Endothelial cell (in vitro differentiated cells): ENCODE results near the gene COL4A3. TPM values are rescaled to one million over a fixed set of nuclear protein-coding genes. Genes with fewer than 3 reads are reported as not detected.

ENCODE experiments used
- DNase-seq: peaks from one replicate; pipeline ENCODE4 v3.0.0; 2021; ENCODE audit warnings: low spot score
- H3K27ac Mint-ChIP-seq: one replicate; pipeline ENCODE4 v1.8.0; 2021; ENCODE audit warnings: mixed read lengths, inconsistent platforms; ENCODE audit not compliant: unreplicated experiment
- H3K27me3 Mint-ChIP-seq: one replicate; pipeline ENCODE4 v1.8.0; 2021; ENCODE audit warnings: mild to moderate bottlenecking, moderate library complexity, mixed read lengths, inconsistent platforms; ENCODE audit not compliant: unreplicated experiment
- H3K36me3 Mint-ChIP-seq: one replicate; pipeline ENCODE4 v1.8.0; 2021; ENCODE audit warnings: mild to moderate bottlenecking, low read depth, mixed read lengths, inconsistent platforms; ENCODE audit not compliant: unreplicated experiment
- H3K4me1 Mint-ChIP-seq: one replicate; pipeline ENCODE4 v1.8.0; 2021; ENCODE audit warnings: mild to moderate bottlenecking, mixed read lengths, inconsistent platforms; ENCODE audit not compliant: unreplicated experiment
- H3K4me3 Mint-ChIP-seq: one replicate; pipeline ENCODE4 v1.8.0; 2021; ENCODE audit warnings: mild to moderate bottlenecking, mixed read lengths, inconsistent platforms; ENCODE audit not compliant: unreplicated experiment
- H3K9me3 Mint-ChIP-seq: one replicate; pipeline ENCODE4 v1.8.0; 2021; ENCODE audit warnings: mixed read lengths, inconsistent platforms; ENCODE audit not compliant: unreplicated experiment
- total RNA-seq: library from RNA; stranded (reverse); fragmentation: NEBNext Ultra II Directional; extraction: Animal tissue kit (Norgen Biotek cat#: 25700); gene quantifications from one replicate; pipeline ENCODE4 v1.2.1, GENCODE V29; 2021; ENCODE audit not compliant: unreplicated experiment
- TF ChIP-seq, protein P1 (sequence below): fragments of 200-600 bp; sonication (generic); IDR thresholded peaks from one replicate; pipeline ENCODE4 v1.5.0; 2021; ENCODE audit warnings: antibody characterized with exemption; ENCODE audit not compliant: unreplicated experiment

The COL4A3 gene
- total RNA-seq, 1 donor from 2014 or later: not detected

- DNase-seq: no peak
- Mint-ChIP-seq H3K9me3 (no peaks in the 10 kb centered on the region), H3K27ac (no peak overlapping the region), H3K4me1 (no peaks in the 10 kb centered on the region), H3K27me3 (no peaks in the 10 kb centered on the region), H3K4me3 (no peak overlapping the region), H3K36me3 (no peaks in the 10 kb centered on the region)
- TF ChIP-seq, protein P1, sequence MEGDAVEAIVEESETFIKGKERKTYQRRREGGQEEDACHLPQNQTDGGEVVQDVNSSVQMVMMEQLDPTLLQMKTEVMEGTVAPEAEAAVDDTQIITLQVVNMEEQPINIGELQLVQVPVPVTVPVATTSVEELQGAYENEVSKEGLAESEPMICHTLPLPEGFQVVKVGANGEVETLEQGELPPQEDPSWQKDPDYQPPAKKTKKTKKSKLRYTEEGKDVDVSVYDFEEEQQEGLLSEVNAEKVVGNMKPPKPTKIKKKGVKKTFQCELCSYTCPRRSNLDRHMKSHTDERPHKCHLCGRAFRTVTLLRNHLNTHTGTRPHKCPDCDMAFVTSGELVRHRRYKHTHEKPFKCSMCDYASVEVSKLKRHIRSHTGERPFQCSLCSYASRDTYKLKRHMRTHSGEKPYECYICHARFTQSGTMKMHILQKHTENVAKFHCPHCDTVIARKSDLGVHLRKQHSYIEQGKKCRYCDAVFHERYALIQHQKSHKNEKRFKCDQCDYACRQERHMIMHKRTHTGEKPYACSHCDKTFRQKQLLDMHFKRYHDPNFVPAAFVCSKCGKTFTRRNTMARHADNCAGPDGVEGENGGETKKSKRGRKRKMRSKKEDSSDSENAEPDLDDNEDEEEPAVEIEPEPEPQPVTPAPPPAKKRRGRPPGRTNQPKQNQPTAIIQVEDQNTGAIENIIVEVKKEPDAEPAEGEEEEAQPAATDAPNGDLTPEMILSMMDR: no peak
These were observed 183.9 kb downstream of the COL4A3 start for GRCh38 chr2:227348324-227348723.

- Mint-ChIP-seq H3K4me3 (no peak overlapping the region), H3K4me1 (no peaks in the 10 kb centered on the region), H3K36me3 (no peaks in the 10 kb centered on the region), H3K27me3 (no peaks in the 10 kb centered on the region), H3K27ac (no peak overlapping the region), H3K9me3 (no peaks in the 10 kb centered on the region)
- no peak for DNase-seq
- TF ChIP-seq, protein P1: no peak
These were observed 185.7 kb downstream of the COL4A3 start for GRCh38 chr2:227349989-227350612.

DNA sequence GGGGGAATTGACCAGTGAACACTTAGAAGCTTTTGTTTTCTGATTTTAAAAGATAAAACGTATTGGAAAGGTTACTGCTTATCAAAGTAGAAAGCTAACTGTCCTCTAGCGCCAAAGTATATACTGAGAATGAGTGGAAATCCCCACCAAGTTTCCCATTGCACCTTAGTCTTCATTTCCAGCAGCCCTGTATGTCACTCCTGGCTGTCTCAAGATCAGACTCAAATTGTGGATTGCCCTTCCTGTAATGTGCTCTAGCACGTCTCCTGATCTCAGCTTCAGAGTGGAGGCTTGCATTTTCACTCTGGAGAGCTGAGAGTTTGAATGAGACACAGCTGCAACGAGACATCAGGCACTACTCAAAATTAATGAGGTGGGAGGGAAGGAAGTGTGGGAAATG lies 187.2 kb downstream of the COL4A3 start:
- TF ChIP-seq, protein P1: no peak
- H3K4me1 Mint-ChIP-seq: no peaks in the 10 kb centered on the region
- peaks cover 10% of the 10 kb centered on the region for H3K36me3 Mint-ChIP-seq

DNA sequence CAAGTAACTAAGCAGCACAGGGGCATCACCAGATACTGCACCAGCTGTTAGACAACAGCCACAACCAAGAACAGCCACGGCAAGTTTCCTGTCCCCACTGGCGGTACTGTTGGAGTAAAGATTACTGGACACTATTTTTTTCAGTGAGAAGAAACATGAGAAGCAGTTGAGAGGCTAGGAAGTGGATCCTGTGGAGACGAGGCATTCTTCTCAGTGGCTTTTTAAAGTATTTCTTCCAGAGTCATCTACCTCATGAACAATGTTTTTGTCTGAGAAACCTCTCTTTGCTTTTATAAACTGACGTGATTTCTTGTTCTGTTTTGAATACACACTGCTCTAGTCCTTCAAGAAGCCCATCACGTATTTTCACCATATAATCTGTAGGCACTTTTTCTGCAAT lies 195.9 kb downstream of the COL4A3 start:
- DNase-seq: no peak
- Mint-ChIP-seq H3K27ac (no peak overlapping the region), H3K4me3 (no peak overlapping the region), H3K27me3 (no peaks in the 10 kb centered on the region), H3K4me1 (peaks cover 9% of the 10 kb centered on the region), H3K36me3 (peaks cover 16% of the 10 kb centered on the region), H3K9me3 (no peaks in the 10 kb centered on the region)
- TF ChIP-seq, protein P1: no peak

More for the DNA sequence above, 187.2 kb downstream of the COL4A3 start:
- Mint-ChIP-seq H3K27ac (no peak overlapping the region), H3K27me3 (no peaks in the 10 kb centered on the region), H3K4me3 (no peak overlapping the region), H3K9me3 (no peaks in the 10 kb centered on the region)
- DNase-seq: no peak

DNA sequence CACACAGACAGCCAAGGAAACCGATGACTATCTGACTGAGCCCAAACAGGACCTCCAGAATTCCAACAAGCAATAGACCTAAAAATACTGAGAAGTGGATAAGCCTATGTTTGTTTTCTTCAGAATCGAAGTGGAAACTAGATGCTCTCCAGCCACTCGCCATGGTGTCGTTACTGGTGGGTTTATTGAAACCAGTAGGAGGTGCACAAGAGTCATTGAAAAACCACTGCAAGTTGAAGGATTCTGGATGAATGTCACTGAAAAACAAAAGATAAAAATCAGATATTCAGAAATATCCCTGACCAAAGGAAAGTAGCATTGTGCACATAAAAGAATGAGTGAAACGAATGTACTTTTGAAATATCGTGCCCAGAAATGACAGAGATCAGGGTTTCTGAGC lies 199.3 kb downstream of the COL4A3 start:
- Mint-ChIP-seq H3K27ac (no peak overlapping the region), H3K27me3 (no peaks in the 10 kb centered on the region), H3K4me3 (no peak overlapping the region), H3K9me3 (no peaks in the 10 kb centered on the region), H3K4me1 (peaks cover 9% of the 10 kb centered on the region), H3K36me3 (no peaks in the 10 kb centered on the region)
- TF ChIP-seq, protein P1: peak; percentile 22
- DNase-seq: no peak

Other genes with a start within 250 kb of the COL4A3 start
- 0.15 TPM for gene COL4A4, start 419 bp upstream of the COL4A3 start, total RNA-seq
- gene MFF, start 160.6 kb downstream of the COL4A3 start, total RNA-seq: 106 TPM
- gene TM4SF20, start 214.7 kb downstream of the COL4A3 start, total RNA-seq: not detected
- gene SCYGR1, start 223.3 kb downstream of the COL4A3 start, total RNA-seq: not detected